ENCODE measurements around the gene CRYBG1.
"Not testable (repeated sequence)": the region's sequence is repeated elsewhere in the genome, so short reads cannot be mapped to it uniquely, and the experiment has no call there.

CRYBG1 gene

DNA sequence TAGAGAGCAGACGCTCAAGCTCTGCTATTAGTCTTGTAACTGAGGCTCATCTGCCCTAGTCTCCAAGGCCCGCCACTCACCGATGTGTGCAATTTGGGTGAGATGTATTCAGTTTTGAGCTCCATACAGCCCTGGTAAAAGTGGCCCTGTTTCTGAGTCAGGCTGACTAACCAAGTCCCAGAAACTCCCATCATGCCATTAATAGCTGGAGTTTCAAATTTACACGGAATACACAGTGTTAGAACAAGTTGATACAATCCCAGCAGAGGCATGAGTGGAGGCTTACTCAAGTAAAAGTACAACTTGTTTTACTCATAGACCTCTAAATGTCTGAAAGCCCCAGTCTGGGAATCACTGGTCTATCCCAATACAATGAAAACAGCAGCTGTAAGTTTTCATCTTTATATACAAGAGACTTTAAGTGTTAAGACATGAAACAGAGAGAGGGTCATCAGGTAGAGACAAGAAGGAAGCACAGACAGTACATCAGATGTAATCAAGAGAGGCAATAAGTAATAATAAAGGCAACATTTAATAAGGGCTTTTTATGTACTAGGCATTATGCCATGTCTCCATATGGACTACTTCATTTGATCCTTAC, 226.4 kb downstream of the CRYBG1 start:
- DNase-seq (ENCODE audit: low read depth in 3 of 3), result no peak

DNA sequence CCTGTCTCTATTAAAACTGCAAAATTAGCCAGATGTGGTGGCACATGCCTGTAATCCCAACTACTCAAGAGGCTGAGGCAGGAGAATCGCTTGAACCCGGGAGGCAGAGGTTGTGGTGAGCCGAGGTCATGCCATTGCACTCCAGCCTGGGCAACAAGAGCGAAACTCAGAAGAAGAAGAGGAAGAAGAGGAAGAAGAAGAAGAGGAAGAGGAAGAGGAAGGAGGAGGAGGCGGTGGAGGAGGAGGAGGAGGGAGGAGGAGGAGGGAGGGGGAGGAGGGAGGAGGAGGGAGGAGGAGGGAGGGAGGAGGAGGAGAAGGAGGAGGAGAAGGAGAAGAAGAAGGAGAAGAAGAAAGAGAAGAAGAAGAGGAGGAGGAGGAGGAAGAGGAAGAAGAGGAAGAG, 228.4 kb downstream of the CRYBG1 start:
- DNase-seq (ENCODE audit: low read depth in 3 of 3), result not testable (repeated sequence)

DNA sequence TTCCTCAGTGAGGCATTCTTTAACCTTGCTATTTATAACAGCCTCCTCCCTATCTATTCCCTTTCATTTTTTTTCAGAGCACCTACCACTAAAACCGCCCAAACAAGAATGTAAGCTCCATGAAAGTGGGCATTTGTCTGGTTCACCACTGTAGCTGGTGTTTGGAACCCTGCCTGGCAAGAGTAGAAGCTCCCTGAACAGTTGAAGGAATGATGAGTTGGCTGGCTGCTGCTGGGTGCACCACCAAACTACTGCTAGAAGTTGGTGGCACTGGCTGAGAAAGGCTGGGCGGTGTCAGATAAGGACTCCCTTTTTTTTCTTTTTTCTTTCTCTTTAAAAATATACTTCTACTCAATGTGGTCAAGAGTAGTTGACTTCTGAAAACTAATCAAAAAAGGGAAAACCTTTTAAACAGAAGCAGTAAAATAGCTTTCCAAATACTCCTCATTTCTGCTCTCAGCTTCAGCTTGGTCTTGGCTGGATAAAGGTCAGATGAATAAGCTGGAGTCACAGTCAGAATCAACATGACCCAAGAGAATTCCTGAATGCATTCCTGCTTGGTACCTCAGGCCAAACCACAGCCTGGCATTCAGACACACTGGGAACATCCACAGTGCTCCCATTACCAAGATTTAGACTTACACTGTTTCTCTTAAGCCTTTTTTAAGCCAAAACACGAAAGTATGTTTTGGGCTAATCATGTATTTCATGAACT, 230.8 kb downstream of the CRYBG1 start:
- DNase-seq (ENCODE audit: low read depth in 3 of 3), result no peak

DNA sequence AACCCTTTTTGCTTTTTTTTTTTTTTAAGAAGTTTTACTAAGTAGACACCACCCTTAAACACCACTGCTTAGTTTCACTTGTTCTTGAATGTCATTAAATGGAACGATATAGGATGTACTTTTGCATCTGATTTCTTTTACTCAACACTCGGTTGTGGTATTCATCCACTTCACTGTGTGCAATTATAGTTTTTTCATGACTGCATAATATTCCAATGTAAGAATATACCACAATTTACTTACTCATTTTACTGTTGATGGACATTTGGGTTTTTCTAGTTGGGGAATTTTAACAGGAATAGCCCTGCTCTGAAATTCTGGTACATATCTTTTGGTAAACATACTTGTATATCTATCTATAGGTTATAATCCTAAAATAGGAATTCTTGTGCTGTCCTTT, 238.9 kb downstream of the CRYBG1 start:
- DNase-seq (ENCODE audit: low read depth in 3 of 3), result no peak

DNA sequence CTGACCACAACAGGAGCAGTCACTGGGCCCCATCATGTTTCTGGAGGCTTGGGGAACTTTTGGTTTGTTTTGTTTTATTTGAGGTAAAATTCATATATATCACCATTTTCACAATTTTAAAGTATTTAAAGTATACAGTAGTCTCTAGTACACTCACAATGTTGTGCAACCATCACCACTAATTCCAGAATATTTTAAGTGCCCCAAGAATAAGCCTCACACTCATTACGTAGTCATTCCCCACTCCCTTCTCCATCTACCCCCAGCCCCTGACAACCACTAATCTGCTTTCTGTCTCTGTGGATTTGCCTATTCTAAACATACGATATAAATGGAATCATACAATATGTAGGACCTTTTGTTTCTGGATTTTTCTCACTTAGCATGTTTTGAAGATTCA, 239.8 kb downstream of the CRYBG1 start:
- no peak for DNase-seq (ENCODE audit: low read depth in 3 of 3)

DNA sequence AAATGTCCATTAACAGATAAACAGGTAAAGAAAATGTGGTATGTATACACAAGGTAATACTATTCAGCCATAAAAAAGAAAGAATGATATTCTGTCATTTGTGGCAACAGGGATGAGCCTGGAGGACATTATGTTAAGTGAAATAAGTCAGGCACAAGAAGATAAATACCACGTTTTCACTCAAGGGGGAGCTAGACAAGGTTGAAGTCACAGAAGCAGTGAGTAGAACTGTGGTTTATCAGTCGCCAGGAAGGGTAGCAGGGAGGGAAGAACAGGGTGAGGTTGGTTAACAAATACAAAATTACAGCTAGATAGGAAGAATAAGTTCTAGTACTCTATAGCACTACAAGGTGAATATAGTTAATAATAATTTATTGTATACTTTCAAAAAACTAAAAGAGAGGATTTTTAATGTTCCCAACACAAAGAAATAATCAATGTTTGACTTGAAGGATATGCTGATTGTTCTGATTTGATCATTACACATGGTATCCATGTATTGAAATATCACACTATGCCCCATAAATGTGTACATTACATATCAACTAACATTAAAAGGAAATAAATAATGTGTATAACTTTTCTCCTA, 247.7 kb downstream of the CRYBG1 start:
- peak in 1 of 3 donors; percentile 12 for DNase-seq (ENCODE audit: low read depth in 3 of 3)

DNA sequence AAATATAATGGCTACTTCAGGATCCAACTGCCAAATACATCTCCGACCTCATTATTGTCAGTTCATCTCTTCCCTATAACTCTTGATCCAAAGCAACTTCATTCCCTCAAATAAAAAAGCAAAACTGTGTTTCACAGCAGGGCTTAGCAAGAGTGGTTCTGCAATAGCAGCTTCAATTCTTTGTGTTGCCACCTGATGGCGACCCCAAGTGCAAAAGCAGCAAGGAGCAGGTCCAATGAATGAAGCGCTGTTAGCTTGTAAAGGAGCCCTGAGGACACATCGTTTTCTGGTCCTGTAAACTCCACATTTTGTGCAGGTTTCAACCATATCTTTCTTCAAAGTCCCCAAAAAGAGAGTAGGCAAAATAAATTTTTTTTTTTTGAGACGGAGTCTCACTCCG, 249.2 kb downstream of the CRYBG1 start:
- no peak for DNase-seq (ENCODE audit: low read depth in 3 of 3)

DNA sequence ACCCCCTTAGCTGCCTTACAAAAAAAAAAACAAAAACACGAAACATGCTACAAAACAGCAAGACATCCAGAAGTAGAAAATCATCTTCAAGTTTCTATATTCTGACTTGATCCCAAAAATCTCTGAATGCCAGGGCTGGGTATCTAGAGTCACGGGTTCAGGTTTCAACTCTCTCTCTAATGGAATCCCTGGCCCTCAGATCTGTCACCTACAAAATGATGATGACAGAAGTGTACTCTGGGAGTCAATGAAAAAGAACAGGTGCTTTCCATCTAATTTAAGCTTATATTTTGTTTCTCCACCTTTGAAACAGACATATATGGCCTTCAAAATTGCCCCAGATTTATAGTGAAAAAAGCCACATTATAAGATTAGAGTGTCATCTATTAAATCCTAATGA, 250.5 kb downstream of the CRYBG1 start:
- DNase-seq (ENCODE audit: low read depth in 3 of 3), result no peak

DNA sequence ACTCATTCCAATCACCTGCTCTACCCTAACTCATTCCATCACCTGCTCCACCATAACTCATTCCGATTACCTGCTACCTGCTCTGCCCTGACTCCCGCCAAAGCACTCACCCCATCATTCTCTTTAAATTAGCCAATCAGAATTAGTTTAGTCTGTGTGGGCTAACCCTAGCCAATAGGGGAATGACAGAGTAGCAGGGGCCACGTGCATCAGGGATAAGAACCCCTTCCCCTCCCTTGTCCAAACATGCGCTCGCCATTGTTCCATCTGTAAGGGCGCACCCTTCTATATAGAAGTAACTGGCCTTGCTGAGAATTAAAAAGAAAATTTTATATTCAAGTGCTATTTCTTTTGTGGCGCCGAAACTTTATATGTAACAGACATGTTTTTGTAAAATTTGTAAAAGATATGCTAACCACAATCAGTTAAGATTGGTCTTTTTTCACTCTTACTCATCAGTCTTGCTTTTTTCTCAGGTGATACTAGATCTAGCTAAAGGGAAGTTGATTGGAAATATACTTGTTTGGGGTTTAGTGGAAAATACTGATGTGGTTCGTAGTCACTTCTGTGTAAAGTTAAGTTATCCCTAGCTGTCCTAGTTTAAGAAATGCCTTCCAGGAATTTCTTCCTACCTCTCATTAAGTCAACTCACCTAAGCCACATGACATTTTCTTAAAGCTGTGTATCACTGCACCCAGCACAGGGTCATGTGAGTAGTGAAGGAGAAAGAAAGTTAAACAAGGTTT, 252.3 kb downstream of the CRYBG1 start:
- no peak for DNase-seq (ENCODE audit: low read depth in 3 of 3)

DNA sequence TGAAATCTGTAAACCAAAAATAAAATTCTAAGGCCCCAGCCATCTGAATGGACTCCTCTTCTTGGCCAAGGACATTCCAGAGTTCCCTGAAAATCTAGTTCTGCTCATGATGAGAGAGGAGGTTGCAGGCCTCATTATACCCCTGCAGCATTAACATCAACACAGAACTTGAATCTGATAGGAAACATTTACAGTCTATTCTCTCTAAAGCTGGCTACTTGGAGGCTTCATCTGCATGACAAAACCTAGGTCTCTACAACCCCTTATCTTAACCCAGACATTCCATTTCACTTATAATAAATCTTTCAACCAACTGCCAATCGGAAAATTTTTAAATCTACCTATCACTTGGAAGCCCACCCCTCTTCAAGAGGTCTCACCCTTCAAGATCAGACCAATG, 253.1 kb downstream of the CRYBG1 start:
- DNase-seq (ENCODE audit: low read depth in 3 of 3), result no peak

DNA sequence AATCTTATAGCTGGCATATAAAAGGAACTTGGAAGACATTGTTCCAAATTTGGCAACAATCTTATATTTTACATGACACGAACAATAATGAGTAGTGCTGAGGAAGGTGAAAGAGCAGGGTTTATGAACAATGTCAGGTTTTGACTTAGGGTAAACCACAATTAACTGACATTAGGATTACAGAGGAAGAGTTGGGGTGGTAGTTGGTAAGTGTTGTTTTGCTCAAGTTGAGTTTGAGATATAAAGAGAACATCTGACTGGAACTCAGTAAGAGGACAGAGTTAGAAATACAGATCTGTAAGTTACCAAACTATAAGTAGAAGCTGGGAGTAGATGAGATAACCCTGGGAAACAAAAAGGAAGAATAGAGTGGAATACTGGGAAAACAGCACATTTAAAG, 253.6 kb downstream of the CRYBG1 start:
- no peak for DNase-seq (ENCODE audit: low read depth in 3 of 3)

DNA sequence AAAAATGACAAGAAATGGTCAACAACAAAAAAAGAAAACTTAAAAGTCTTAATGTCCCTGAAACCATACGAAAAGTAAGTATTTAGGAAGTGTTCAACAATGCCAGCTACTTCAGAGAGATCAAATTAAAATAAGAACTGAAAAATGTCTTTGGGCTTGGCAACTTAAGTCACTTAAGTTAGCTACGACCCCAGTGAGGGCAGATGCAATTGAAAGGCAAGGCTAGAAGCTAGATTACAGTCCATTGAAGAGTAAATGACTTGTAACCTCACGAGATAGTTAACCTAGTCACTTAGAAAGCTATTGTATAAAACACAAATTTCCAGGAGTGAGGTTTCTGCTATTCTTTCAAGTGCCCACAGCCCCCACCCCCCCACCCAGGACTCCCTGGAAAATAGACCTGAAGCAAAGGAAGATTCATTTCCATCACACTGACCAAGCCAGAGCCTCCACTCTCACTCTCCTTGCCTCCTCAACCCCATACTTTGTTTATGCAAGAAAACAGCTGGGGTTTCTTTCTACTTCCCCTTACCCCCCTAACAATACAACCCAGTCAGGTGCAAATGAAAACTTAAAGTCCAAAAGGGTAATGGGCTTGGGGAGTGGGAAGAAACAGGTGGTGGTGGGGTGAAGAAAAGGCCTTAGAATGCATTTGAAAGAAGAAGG, 254.2 kb downstream of the CRYBG1 start:
- DNase-seq (ENCODE audit: low read depth in 3 of 3), result no peak

DNA sequence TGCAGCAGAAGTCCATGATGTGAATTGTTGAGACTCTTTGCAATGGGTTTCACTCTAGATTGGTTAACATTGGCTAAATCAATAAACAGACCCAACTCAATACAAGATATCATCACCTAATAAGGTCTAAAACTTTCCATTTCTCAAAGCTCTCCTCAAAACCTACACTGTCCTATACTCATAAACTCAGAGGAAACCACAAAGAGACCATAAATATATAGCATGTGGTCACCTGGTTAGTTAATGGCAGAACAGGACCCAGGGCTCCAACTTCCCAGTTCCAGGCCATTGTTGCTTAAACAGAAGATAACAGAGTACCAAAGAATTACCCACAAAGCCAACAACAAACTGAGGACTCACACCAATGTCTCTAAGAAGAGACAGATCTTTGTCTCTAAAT, 256.8 kb downstream of the CRYBG1 start:
- DNase-seq (ENCODE audit: low read depth in 3 of 3), result no peak

DNA sequence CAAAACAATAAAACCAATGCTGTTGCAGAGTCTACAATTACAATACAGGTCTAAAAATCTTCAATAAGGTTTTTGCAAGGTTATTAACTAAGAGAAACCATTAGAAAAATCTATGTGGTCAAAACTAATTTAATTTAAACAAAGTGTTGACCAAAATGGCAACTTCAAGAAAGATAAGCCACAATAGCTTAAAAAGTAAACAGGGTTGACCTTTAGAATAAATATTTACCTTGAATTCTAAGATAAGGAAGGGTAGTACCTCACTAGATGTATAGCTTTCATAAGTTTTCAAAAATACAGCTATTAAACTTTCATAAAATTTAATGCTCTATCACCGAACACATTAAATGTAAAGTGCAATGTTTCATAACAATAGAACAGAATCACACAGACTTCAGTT, 257.3 kb downstream of the CRYBG1 start:
- no peak for DNase-seq (ENCODE audit: low read depth in 3 of 3)

DNA sequence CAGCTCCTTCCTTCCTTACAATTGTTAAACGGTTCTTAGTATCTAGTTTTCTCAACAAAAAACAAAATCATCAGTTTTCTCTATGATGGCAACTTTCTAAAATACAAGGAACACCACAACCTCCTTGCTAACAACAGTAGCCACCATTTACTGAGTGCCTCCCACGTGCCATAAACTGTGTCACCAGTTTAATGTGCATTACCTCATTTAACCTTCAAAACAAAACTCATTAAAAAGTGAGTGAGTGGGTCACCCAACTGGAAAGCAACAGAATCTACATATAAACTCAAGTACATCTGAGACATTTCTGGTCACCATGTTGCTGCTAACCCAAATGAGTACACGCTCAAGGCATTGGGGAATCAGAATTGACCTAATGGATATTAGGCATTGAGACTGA, 257.8 kb downstream of the CRYBG1 start:
- no peak for DNase-seq (ENCODE audit: low read depth in 3 of 3)

DNA sequence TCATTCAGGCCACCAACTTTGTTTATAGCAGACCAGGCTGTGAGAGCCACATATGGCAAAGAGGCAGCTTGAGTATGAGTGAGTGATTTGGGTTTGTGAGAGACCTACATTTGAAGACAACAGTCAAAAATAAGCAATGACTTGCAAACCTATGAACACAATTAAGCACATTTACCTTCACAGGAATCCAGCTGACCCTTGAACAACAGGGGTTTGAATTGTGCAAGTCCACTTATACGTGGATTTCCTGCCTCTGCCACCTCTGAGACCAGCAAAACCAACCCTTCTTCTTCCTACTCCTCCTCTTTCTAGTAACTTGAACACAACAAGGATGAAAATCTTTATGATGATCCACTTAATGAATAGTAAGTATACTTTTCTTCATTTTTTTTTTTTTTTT, 258.7 kb downstream of the CRYBG1 start:
- DNase-seq (ENCODE audit: low read depth in 3 of 3), result no peak

DNA sequence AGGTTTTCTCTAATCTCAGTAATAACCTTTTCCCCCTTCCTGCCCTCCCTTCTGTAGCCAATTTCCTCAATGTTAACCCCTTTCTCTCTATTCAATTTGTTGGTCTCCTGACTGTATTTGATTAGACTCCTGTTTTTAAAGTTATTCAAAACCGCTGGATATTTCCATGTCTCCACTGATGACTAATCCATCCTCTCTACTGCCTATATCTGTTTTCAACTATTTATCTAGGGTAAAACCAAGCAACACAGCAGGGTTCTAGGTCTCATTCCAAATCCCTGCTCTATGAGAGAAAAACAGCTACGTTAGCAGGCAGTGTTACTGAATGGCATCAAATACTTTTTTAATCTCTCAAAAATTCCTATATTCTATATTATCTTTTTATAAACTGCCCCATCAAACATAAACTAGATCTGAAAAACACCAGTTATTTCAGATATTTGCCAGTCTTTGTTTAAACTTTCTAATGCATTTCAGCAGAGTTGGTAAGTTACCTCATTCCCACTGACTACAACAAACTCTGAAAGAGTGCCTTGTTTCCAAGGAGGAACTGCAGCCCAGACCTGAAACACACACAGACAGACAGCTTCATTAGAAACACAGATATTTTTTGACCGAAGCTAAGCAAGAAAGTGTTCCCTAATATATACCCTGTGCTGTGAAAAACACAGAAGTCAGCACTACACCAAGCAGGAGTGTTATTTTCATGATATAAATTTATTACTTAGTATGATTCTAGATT, 260.6 kb downstream of the CRYBG1 start:
- no peak for DNase-seq (ENCODE audit: low read depth in 3 of 3)

Data from stimulated activated CD4-positive, alpha-beta T cell treated with anti-CD3 and anti-CD28 coated beads, TNF-alpha, amount 100 ng/mL, for 48 hours (primary cell).